ENCODE results near the gene XPO1.
"Not testable (repeated sequence)": the region's sequence is repeated elsewhere in the genome, so short reads cannot be mapped to it uniquely, and the experiment has no call there.

Gene XPO1

DNA sequence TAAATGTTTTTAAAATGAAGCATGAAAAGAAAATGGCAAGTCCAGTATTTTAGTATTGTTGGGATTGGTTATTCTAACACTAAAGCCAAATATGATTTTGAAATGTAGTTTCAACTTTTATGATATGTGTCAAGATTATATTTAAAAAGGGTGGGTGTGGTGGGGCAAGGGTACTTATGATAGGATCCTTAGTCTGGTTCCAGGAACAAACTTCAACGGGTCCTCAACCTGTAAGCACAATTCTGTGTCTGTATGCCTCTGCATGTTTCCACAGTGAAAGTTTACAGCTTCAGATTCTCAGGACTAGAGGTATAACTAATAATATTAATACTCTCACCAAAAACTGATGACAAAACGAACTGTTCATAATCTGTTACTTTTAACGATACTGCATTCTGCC is 73.1 kb downstream of the XPO1 start:
- no peak for DNase-seq

DNA sequence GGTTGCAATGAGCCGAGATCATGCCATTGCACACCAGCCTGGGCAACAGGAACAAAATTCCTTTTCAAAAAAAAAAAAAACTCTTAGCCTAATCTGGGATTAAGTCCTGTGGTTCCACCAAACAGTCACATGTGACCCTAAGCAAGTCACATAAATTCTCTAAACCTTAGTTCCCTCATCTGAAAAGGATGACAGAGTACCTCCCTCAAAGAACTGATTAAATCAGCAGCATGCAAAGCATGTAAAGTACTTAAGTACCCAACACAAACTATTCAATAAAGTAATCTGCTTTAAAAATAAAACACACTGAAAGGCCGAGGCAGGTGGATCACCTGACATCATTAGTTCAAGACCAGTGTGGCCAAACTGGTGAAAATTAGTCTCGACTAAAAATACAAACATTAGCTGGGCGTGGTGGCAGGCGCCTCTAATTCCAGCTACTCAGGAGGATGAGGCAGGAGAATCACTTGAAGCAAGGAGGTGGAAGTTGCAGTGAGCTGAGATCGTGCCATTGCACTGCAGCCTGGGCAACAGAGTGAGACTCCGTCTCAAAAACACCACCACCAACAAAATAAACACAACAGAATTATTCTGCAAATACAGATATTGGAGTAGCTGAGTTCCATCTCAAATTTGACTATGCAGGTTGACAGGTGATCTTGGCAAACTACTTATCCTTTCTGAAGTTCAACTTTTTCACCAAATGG is 74.2 kb downstream of the XPO1 start:
- no peak for DNase-seq

DNA sequence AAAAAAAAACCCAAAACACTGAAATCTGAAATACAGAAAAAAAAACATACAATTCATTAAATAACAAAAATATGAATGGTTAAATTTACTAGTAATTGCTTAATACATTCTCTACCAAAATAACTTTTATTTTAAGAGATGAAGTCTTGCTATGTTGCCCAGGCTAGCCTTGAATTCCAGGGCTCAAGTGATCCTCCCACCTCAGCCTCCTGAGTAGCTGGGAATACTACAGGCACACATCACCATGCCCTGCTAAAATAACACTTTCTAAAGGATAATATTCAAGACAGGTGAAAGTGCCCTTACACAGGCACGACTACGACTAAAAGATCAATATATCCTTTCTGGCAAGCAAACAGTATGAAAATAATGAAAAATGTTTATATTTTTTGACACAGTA is 76.8 kb downstream of the XPO1 start:
- no peak for DNase-seq

DNA sequence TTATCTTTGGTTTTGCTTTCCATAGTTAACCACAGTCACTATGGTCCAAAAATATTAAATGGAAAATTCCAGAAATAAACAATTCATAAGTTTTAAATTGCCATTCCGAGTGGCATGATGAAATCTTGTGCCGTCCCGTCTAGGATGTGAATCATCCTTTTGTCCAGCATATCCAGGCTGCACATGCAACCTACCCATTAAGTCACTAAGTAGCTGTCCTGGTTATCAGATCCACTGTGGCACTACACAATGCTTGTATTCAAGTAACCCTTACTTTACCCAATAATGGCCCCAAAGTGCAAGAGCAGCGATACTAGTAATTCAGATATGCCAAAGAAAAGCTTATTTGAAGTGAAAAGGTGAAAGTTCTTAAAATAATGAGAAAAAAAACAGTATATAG is 78.0 kb downstream of the XPO1 start:
- no peak for DNase-seq

DNA sequence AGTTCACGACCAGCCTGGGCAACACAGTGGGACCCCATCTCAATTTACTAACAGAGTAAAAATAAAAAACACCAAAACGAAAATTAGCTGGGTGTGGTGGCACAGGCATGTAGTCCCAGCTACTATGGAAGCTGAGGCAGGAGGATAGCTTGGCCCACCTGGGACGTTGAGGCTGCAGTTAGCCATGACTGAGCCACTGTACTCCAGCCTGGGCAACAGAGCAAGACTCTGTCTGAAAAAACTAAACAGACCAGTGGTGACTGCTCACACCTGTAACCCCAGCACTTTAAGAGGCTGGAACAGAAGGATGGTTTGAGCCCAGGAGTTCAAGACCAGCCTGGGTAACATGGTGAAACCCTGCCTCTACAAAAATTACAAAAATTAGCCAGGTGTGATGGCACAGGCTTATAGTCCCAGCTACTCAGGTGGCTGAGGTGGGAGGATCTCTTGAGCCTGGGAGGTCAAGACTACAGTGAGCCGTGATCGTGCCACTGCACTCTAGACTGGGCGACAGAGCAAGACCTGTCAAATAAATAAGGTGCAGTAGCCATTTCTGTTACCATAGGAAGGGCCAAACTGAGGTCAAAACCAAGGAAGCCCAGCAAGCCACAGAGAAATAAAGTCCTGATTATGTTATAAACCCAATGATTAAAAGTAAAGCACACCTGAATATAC is 81.3 kb downstream of the XPO1 start:
- no peak for DNase-seq

DNA sequence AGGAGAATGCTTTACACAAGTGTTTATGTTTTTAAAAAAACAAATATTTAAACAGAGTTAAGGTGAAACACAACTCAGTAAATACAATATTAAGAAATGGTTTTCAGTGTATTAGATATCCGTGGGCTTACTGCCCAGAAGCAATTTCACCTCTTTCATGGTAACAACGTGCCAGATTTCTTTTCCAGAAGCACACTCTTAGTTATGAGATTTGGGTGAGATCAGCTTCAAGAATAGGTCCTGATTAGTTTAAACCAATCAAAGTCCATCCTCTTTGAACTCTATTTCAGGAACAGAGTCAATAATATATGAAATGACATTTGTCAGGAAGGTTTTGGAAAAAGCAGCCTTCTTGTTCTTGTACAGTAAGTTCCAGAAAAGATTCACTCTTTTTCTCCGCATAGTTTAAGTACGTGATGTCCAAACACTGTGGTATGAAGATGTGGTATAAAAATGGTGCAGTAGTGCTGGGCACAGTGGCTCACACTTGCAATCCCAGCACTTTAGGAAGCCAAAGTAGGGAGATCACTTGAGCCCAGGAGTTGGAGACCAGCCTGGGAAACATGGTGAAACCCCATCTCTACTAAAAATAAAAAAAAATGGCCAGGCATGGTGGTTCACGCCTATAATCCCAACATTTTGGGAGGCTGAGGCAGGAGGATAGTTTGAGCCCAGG is 81.9 kb downstream of the XPO1 start:
- no peak for DNase-seq

DNA sequence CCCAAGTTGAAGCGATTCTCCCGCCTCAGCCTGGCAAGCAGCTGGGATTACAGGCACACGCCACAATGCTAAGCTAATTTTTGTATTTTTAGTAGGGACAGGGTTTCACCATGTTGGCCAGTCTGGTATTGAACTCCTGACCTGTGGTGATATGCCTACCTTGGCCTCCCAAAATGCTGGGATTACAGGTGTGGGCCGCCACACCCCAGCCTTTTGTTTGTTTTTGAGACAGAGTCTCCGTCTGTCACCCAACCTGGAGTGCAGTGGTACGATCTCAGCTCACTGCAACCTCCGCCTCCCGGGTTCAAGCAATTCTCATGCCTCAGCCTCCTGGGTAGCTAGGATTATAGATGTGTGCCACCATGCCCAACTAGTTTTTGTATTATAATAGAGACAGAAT is 83.2 kb downstream of the XPO1 start:
- not testable (repeated sequence) for DNase-seq

DNA sequence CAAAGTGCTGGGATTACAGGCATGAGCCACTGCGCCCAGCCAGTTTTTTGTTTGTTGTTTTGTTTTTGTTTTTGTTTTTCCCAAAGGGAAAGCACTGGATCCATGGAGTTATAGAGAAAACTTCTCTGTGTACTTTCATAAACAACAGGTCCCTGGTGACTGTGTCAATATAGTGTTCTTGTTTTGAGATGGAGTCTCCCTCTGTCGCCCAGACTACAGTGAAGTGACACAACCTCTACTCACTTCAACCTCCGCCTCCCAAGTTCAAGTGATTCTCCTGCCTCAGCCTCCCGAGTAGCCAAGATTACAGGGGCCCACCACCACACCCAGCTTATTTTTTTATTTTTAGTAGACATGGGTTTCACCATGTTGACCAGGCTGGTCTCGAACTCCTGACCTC is 83.8 kb downstream of the XPO1 start:
- no peak for DNase-seq

DNA sequence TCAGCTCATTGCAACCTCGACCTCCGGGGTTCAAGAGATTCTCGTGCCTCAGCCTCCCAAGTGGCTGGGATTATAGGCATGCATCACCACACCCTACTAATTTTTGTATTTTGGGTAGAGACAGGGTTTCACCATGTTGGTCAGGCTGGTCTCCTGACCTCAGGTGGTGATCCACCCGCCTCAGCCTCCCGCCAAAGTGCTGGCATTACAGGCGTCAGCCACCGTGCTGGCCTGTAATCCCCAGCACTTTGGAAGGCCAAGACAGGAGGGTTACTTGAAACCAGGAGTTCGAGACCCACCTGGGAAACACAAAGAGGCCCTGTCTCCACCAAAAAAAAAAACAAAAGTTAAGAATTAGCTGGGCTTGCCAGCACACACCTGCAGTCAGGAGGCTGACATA is 85.8 kb downstream of the XPO1 start:
- DNase-seq = no peak

DNA sequence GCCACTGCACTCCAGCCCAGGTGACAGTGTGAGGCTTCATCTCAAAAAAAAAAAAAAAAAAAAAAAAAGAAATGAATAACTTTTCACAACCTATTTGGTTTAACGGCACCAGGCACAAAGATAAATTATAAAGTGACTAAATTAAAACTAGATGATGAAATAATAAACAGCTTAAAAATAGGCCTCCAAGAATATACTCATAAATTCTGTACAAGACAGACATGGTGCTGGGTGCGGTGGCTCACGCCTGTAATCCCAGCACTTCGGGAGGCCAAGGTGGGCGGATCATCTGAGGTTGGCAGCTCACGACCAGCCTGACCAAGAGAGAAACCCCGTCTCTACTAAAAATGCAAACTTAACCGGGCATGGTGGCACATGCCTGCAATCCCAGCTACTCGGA is 87.0 kb downstream of the XPO1 start:
- no peak for DNase-seq

DNA sequence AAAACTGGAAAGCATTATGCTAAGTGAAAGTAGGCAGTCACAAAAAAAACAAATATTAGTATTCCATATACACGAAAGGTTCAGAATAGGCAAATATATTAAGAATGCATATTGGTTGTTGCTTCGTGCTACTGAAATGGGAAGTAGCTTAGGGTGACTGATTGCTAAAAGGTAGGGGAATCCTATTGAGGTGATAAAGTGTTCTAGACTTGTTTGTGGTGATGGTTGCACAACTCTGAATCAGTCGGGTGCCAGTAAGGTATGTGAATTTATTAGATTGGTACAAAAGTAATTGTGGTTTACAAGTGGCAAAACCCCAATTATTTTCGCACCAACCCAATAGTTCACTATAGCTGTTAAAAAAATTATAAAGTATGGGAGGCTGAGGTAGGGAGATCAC is 88.0 kb downstream of the XPO1 start:
- no peak for DNase-seq

DNA sequence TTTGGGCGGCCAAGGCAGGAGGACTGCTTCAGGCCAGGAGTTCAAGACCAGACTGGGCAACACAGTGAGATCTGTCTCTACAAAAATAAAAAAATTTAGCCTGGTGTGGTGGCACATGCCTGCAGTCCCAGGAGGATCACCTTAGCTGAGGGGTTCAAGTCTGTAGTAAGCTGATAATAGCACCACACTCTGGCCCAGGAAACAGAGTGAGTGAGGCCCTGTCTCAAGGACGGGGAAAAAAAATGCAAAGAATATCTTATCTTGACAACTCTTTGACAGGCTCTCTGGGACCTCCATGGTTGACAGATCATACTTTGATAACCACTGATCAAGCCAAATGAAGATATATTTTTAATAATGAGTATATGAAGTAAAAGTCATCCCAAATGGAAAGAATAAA is 89.9 kb downstream of the XPO1 start:
- DNase-seq = no peak

DNA sequence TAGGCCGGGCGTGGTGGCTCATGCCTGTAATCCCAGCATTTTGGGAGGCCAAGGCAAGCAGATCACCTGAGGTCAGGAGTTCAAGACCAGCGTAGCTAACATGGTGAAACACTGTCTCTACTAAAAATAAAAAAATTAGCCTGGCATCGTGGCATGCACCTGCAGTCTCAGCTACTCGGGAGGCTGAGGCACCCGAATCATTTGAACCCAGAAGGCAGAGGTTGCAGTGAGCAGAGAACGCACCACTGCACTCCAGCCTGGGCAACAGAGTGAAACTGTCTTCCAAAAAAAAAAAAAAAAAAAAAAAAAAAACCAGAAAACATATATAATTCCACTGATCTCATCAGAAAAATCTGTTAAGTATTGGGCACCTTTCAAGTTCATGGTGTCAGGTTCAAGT is 91.2 kb downstream of the XPO1 start:
- not testable (repeated sequence) for DNase-seq

DNA sequence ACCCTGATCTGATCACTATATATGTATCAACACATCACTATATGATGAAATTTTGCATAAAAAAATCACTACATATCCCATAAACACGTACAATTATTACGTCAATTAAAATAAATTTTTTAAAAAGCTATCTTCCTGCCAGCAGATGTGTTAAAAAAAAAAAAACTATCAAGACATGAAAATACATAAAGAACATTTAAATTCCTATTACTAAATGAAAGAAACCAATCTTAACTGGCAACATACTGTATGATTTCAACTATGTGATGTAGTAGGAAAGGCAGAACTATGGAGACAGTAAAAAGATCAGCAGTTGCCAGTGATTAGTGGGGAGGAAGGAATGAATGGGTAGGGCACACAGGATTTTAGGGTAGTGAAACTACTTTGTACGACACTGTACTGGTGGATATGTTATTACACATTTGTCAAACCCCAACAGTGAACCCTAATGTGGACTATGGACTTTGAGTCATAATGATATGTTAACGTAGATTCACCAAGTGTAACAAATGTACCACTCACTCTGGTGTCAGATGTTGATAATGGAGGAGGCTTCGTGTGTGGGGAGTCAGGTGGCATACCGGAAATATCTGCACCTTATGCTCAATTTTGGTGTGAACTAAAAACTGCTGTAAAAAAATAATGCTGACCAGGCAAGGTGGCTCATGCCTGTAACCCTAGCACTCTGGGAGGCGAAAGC is 94.7 kb downstream of the XPO1 start:
- no peak for DNase-seq

DNA sequence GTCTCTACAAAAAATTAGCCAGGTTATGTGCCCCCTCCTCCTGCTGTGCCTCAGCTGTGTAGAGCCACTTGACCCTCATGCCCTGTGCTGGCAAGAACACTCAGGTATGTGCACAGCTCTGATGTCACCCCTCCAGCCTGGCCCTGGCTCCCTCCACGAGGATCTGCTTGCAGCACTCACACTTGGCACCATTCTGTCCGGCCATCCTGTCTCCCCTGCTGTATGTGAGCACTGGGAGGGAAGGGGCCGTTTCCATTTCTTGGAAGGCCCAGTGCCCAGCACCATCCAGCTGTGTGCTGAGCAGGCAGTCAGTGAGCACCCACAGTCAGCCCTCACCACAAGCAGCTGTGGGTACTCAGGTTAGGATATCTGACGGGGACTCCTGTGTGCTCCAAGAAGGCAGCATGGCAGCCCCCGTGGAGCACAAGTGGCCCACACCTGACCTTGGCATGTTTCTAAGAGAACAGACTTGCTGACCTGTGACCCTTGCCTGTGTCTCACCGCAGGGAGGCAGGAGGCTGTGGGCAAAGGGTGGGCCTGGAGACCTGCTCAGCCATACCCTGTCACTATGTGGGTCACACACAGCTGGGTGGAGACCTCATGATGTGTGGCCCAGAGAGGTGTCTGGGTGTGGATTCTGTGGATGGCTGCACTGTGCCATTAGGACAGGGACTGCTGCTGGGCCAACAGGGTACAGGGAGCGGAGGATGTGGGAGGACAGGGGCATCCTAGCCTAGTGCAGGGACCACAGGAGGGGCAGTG is 98.7 kb downstream of the XPO1 start:
- DNase-seq = no peak

DNA sequence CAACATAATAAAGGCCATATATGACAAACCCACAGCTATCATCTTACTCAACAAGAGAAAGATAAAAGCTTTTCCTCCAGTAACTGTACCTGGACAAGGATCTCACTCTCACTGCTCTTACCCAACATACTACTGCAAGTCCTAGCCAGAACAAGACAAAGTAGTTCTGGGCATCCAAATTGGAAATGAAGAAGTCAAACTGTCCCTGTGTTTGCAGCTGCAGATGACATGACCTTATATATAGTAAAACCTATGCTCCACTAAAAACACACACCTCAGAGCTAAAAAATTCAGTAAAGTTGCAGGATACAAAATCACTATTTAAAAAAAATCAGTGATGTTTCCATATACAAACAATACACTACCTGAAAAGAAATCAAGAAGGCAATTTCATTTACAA is 99.5 kb downstream of the XPO1 start:
- DNase-seq = no peak

DNA sequence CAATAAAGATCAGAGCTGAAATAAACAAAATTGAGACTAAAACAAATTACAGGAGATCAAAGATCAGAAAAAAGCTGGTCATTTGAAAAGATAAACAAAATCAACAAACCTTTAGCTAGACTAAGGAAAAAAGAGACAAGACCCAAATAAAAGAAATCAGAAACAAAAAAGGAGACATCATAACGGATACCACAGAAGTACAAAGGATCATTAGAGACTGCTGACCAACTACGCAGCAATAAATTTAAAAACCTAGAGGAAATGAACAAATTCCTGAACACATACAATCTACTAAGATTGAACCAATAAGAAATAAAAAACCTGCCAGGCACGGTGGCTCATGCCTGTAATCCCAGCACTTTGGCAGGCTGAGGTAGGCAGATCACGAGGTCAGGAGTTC is 101.0 kb downstream of the XPO1 start:
- DNase-seq = no peak

DNA sequence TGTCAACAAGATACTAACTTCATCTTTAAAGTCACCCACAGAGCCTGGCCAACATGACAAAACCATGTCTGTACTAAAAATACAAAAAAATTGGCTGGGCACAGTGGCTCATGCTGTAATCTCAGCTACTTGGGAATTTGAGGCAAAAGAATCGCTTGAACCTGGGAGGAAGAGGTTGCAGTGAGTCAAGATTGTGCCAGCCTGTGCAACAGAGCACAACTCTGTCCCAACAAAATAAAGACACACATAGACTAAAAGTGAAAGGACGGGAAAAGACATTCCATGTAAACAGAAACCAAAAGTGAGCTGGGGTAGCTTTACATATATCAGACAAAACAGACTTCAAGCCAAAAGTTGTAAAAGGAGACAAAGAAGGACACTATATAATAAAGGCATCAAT is 102.1 kb downstream of the XPO1 start:
- DNase-seq = no peak

DNA sequence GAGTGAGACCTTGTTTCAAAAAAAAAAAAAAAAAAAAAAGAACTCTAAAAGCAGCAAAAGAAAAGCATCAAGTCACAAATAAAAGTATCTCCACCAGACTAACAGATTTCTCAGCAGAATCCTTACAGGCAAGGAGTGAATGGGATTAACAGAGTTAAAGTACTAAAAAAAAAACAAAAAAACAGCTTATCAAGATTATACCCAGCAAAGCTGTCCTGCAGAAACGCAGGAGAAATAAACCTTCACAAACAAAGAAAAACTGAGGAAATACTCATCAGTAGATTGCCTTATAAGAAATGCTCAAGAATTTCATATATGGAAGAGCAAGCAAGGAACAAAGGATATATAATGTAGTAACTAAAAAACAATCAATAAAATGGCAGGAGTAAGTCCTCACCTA is 102.9 kb downstream of the XPO1 start:
- DNase-seq = no peak

DNA sequence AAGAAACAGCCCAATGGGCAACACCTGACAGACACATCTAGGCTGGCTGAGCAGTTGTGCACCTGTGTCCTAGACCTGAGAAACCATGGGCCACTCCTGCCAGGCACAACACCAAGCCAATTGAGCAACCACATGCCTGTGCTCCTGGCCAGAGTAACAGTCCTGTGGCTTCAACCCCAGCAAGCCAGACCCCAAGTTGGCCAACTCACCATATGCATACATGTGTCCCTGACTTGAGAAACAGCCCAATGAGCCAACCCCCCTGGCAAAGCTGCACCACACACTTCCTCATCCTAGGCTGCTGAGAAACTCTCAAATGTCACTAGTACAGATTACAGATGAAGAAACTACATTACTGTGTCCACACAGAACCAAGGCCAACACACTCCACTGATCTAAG is 103.8 kb downstream of the XPO1 start:
- DNase-seq = no peak

DNA sequence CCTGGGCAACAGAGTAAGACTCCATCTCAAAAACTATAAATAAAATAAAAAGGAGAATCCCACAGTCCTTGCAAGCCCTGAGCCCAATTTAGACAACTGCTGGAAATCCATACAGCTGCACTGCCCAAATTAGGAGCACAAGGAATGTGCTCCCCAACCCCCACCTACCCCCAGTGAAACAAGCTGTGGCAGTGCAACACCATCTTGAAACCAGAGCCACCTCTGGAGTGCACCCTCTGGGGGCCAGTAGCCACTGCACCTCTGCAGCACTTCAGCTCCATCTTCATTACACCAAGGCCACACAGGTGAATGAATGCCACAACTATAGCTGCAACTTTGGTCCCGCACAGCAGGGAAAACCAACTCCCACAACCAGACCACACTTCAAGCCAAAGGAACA is 104.5 kb downstream of the XPO1 start:
- DNase-seq = no peak

DNA sequence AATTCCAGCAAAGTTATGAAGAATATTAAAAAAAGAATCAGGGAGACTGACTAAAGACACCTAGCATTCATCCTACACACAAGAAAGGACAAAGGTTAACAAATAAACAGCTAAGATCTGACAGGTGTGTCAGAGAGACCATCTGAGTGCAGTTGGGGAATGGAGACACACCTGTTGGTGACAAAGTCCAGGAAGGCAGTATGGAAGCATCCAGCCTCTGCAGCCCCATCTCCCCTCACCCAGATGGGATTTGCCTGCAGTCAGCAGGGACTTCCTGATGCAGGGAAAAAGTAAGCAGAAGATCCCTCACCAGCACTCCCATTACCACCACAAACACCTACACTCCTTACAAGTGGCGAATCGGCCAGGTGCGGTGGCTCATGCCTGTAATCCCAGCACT is 105.2 kb downstream of the XPO1 start:
- DNase-seq = no peak

DNA sequence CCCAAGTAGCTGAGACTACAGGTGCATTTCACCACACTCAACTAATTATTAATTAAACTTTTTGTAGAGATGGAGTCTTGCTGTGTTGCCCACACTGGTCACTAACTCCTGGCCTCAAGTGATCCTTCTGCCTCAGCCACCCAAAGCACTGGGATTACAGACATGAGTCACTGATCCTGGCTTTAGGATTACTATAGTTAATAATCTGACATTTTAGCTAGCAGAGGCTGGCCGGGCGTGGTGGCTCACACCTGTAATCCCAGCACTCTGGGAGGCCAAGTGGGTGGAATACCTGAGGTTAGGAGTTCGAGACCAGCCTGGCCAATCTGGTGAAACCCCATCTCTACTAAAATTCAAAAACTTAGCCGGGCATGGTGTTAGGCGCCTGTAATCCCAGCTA is 106.8 kb downstream of the XPO1 start:
- no peak for DNase-seq

All from T-helper 9 cell (primary cell).